GM12878 (cell line): ENCODE data around the gene RGCC. TPM values are rescaled to one million over a fixed set of nuclear protein-coding genes. Genes with fewer than 3 reads are reported as not detected.
"Not testable (repeated sequence)": the region's sequence is repeated elsewhere in the genome, so short reads cannot be mapped to it uniquely, and the experiment has no call there.

Experiments used
- ATAC-seq: fragments of 200-7000 bp; cut with Tn5 transposase; 3 replicates; pipeline ENCODE4 v1.9.1; 2020; ENCODE audit warnings: mild to moderate bottlenecking, moderate library complexity
- BruUV-seq: library from RNA; stranded (reverse); fragments of 400-500 nt; replicated peaks from 2 replicates; lab custom pipeline; 2021; lab: Mats Ljungman, UMichigan
- CTCF ChIA-PET: fragments of 300-600 bp; sonication (Branson Sonifier 250); formaldehyde crosslinking; extraction: SDS; loops from one replicate; lab custom pipeline; 2021; ENCODE audit warnings: inconsistent platforms; lab: Yijun Ruan, JAX
- POLR2A ChIA-PET: fragments of 350-600 bp; formaldehyde crosslinking; extraction: SDS; loops from one replicate; lab custom pipeline; 2021; ENCODE audit warnings: inconsistent platforms; lab: Charles Lee
- RAD21 ChIA-PET: fragments of 300-600 bp; sonication (Branson Sonifier 250); formaldehyde crosslinking; loops from one replicate; lab custom pipeline; 2023; ENCODE audit warnings: antibody characterized with exemption; ENCODE audit not compliant: unreplicated experiment; lab: Charles Lee
- SMC1A ChIA-PET: fragments of 300-600 bp; sonication (Branson Sonifier 250); formaldehyde crosslinking; loops from one replicate; lab custom pipeline; 2023; ENCODE audit not compliant: unreplicated experiment, uncharacterized antibody; lab: Charles Lee
- DNase-seq: peaks from one replicate; pipeline ENCODE4 v3.0.0-alpha.2; 2011; ENCODE audit warnings: low read depth, low spot score
- FAIRE-seq: peaks from 3 replicates; lab custom pipeline; 2011; peaks lifted over from hg19 to GRCh38; lab: Jason Lieb, UNC
- H2AFZ ChIP-seq: 2 replicates; pipeline ENCODE4 v1.6.0; 2011; ENCODE audit warnings: low read depth, low read length, control low read depth; ENCODE audit not compliant: control insufficient read depth
- H3K27ac ChIP-seq: 2 replicates; pipeline ENCODE4 v1.5.1; 2011; ENCODE audit warnings: control low read depth; ENCODE audit not compliant: control insufficient read depth, insufficient read depth
- H3K27me3 ChIP-seq, 2 experiments: replicated peaks in 1 of 2; 2 replicates each; pipeline versions ENCODE4 v1.6.0 to v1.6.1; 2011; ENCODE audit warnings: low read length in 1 of 2; ENCODE audit not compliant: control insufficient read depth in 2 of 2, insufficient read depth in 2 of 2
- H3K36me3 ChIP-seq, 2 experiments: 2 replicates each; pipeline ENCODE4 v1.5.1; 2011; ENCODE audit warnings: low read length in 1 of 2; ENCODE audit not compliant: control insufficient read depth in 2 of 2, insufficient read depth in 2 of 2
- H3K4me1 ChIP-seq: 2 replicates; pipeline ENCODE4 v1.6.1; 2011; ENCODE audit warnings: mild to moderate bottlenecking, low read length, moderate library complexity, mixed read lengths; ENCODE audit not compliant: control insufficient read depth, insufficient read depth
- H3K4me2 ChIP-seq: 2 replicates; pipeline ENCODE4 v1.6.0; 2011; ENCODE audit warnings: control low read depth; ENCODE audit not compliant: control insufficient read depth, insufficient read depth
- H3K4me3 ChIP-seq: fragments of 200-600 bp; sonication (generic); 2 replicates; pipeline ENCODE4 v1.5.1; 2016
- H3K79me2 ChIP-seq: 2 replicates; pipeline ENCODE4 v1.6.0; 2011; ENCODE audit warnings: low read length; ENCODE audit not compliant: control insufficient read depth, insufficient read depth
- H3K9ac ChIP-seq: 2 replicates; pipeline ENCODE4 v1.8.0; 2011; ENCODE audit warnings: low read length, control low read depth, mixed read lengths; ENCODE audit not compliant: control insufficient read depth, insufficient read depth
- H3K9me3 ChIP-seq: replicated peaks from 3 replicates; pipeline ENCODE4 v1.5.1; 2011; ENCODE audit warnings: mild to moderate bottlenecking, low read length; ENCODE audit not compliant: control insufficient read depth, insufficient read depth
- H4K20me1 ChIP-seq: 2 replicates; pipeline ENCODE4 v1.6.0; 2011; ENCODE audit not compliant: control insufficient read depth, insufficient read depth
- CBX3 ChIP-seq: fragments of 200-600 bp; sonication (generic); IDR thresholded peaks from 2 replicates; pipeline ENCODE4 v1.6.1; 2016; ENCODE audit warnings: low read depth, borderline replicate concordance
- CEBPZ ChIP-seq: fragments of 150-350 bp; IDR thresholded peaks from 2 replicates; pipeline ENCODE4 v1.6.1; 2016; ENCODE audit warnings: low read depth, low read length
- HDGF ChIP-seq: fragments of 450-650 bp; IDR thresholded peaks from 2 replicates; pipeline ENCODE4 v1.6.1; 2016; ENCODE audit warnings: antibody characterized with exemption
- KAT2A ChIP-seq: conservative IDR thresholded peaks from 2 replicates; pipeline ENCODE4 v1.6.1; 2011; ENCODE audit warnings: low read depth, low read length; ENCODE audit not compliant: control insufficient read depth
- NFYB ChIP-seq: IDR thresholded peaks from 2 replicates; pipeline ENCODE4 v1.6.1; 2011; ENCODE audit warnings: low read depth, mild to moderate bottlenecking, low read length, improper control_type of control experiment, moderate library complexity; ENCODE audit not compliant: insufficient read depth
- PML ChIP-seq: IDR thresholded peaks from 2 replicates; pipeline ENCODE4 v1.6.1; 2012; ENCODE audit warnings: low read length, inconsistent platforms
- POLR2A ChIP-seq: IDR thresholded peaks from 2 replicates; pipeline ENCODE4 v1.6.1; 2011; ENCODE audit warnings: low read depth, mild to moderate bottlenecking, low read length
- SMAD5 ChIP-seq: IDR thresholded peaks from 2 replicates; pipeline ENCODE4 v1.6.1; 2016; ENCODE audit warnings: antibody characterized with exemption, low read depth
- TARDBP ChIP-seq: IDR thresholded peaks from 2 replicates; pipeline ENCODE4 v1.6.1; 2016; ENCODE audit warnings: borderline replicate concordance
- TCF7 ChIP-seq: IDR thresholded peaks from 2 replicates; pipeline ENCODE4 v1.6.1; 2014; ENCODE audit warnings: antibody characterized with exemption, borderline replicate concordance
- ZNF24 ChIP-seq: fragments of 450-650 bp; IDR thresholded peaks from 2 replicates; pipeline ENCODE4 v1.6.1; 2017; ENCODE audit warnings: antibody characterized with exemption, mild to moderate bottlenecking
- WGBS: methylation state at CpG from one replicate; pipeline ENCODE4 v1.1.6; 2016; ENCODE audit warnings: low lambda C conversion rate; ENCODE audit not compliant: insufficient replicate concordance, insufficient coverage; ENCODE audit errors: missing lambda C conversion rate; 5-methylcytosine and 5-hydroxymethylcytosine counted together
- in situ Hi-C: fragments of 300-500 bp; cut with MboI; formaldehyde crosslinking; loops from 9 replicates; pipeline ENCODE4 v1.14.3; 2018; ENCODE audit warnings: mixed read lengths
- intact Hi-C: fragments of 100-400 bp; cut with micrococcal nuclease; formaldehyde crosslinking; loops from one replicate; pipeline ENCODE4 v1.14.2; 2022; ENCODE audit not compliant: unreplicated experiment
- polyA plus RNA-seq, 11 experiments: library from polyadenylated mRNA; depleted of rRNA in 4 of 11; unstranded in 6 of 11; stranded (reverse) in 5 of 11; fragments of >200 nt; fragmentation: Nextera tagmentation in 4 of 11; fragmentation: Illumina TruSeq in 1 of 11; extraction: Ambion mirVana in 4 of 11; extraction: Trizol in 1 of 11; gene quantifications; 1 replicate in 1 of 11; 2 replicates in 10 of 11; pipeline versions ENCODE4 v1.2.1 to v1.2.3, GENCODE V29; 2011 to 2016; ENCODE audit warnings: inconsistent platforms in 2 of 11, missing spikeins in 2 of 11, low read depth in 1 of 11
- total RNA-seq, 4 experiments: library from RNA; depleted of rRNA in 3 of 4; stranded (reverse); fragments of >200 nt in 3 of 4; fragmentation: Illumina TruSeq in 1 of 4; extraction: Trizol in 1 of 4; gene quantifications; 2 replicates each; pipeline versions ENCODE4 v1.2.1 to v1.2.3, GENCODE V29; 2013 to 2021

The RGCC gene
- total and polyA plus RNA-seq, 10 of the 15 experiments (the other 5 are each of a cell fraction or from before 2014, with no cell fraction given) = 0.41 to 19.4 (median 9.9) TPM

- SMC1A ChIA-PET, H3K27me3 ChIP-seq, ATAC-seq, BruUV-seq, RAD21 ChIA-PET, H3K27ac ChIP-seq, H3K9ac ChIP-seq, H4K20me1 ChIP-seq, H3K9me3 ChIP-seq, FAIRE-seq, H3K36me3 ChIP-seq, intact Hi-C loops, POLR2A ChIA-PET, H3K4me3 ChIP-seq, DNase-seq, H3K79me2 ChIP-seq, H3K4me2 ChIP-seq, in situ Hi-C loops, H2AFZ ChIP-seq, CTCF ChIA-PET: not testable (repeated sequence)
- peaks cover 36% of the 10 kb centered on the region for H3K4me1 ChIP-seq
These were observed 47.3 kb downstream of the RGCC start for GRCh38 chr13:41504657-41505056.

GRCh38 chr13:41505209-41505835 lies 48.0 kb downstream of the RGCC start:
- H2AFZ ChIP-seq = no peak overlapping the region
- DNase-seq = no peak
- H3K36me3 ChIP-seq = no peaks in the 10 kb centered on the region
- no peaks in the 10 kb centered on the region for H4K20me1 ChIP-seq
- 96% methylated on average over 2 of the region's 2 CpGs for WGBS
- no peak for FAIRE-seq
- no peak overlapping the region for H3K4me3 ChIP-seq
- ChIA-PET SMC1A (no interaction called here), CTCF (no interaction called here), RAD21 (no interaction called here), POLR2A (interaction anchor here (0.6 kb wide), 1 partner anchor 18 kb away, joined by 3 read pairs; no protein-coding TSS in a partner anchor)
- peaks cover 32% of the 10 kb centered on the region for H3K4me1 ChIP-seq
- ATAC-seq = no peak
- TF ChIP-seq POLR2A = no peak
- TF ChIP-seq TCF7 = no peak
- no peak for TF ChIP-seq PML
- no peak for TF ChIP-seq CBX3
- no peak for TF ChIP-seq CEBPZ
- no peak for TF ChIP-seq ZNF24
- TF ChIP-seq HDGF = no peak
- TF ChIP-seq KAT2A = no peak
- TF ChIP-seq TARDBP = no peak
- no peak for TF ChIP-seq NFYB
- TF ChIP-seq SMAD5 = no peak
- H3K27me3 ChIP-seq = no peaks in the 10 kb centered on the region
- in situ Hi-C loops = no loop called here
- no peak overlapping the region for H3K27ac ChIP-seq
- H3K9me3 ChIP-seq = no peaks in the 10 kb centered on the region; the same call in 1 of the 3 replicates
- no peak overlapping the region for H3K4me2 ChIP-seq
- intact Hi-C loops = no loop called here
- H3K9ac ChIP-seq = no peak overlapping the region
- no peaks in the 10 kb centered on the region for H3K79me2 ChIP-seq
- no TSS peak for BruUV-seq
